K562 (cell line): ENCODE measurements around the gene AQP9. TPM values are rescaled to one million over a fixed set of nuclear protein-coding genes. Genes with fewer than 3 reads are reported as not detected.

Experiments
- ATAC-seq: fragments of 200-7000 bp; cut with Tn5 transposase; 3 replicates; pipeline ENCODE4 v1.9.1; 2020; ENCODE audit warnings: moderate library complexity
- BruUV-seq: library from RNA; stranded (reverse); fragments of 400-500 nt; replicated peaks from 2 replicates; lab custom pipeline; 2021; lab: Mats Ljungman, UMichigan
- CTCF ChIA-PET: fragments of 300-600 bp; formaldehyde crosslinking; extraction: SDS; loops from one replicate; lab custom pipeline; 2021; ENCODE audit warnings: low intra/inter-chr PET ratio; lab: Yijun Ruan, JAX
- POLR2A ChIA-PET: fragments of 300-600, 350-650 bp; sonication (Branson Sonifier 250); formaldehyde crosslinking; extraction: SDS; loops from one replicate; lab custom pipeline; 2021; ENCODE audit warnings: antibody characterized with exemption, inconsistent platforms; lab: Yijun Ruan, JAX
- DNase-seq, 4 experiments: peaks; one replicate each; pipeline versions ENCODE4 v3.0.0 to v3.0.0-alpha.2; 2011 to 2018; ENCODE audit warnings: low spot score in 3 of 4, mixed read lengths in 3 of 4; ENCODE audit errors: extremely low read depth in 1 of 4
- FAIRE-seq: peaks from 2 replicates; lab custom pipeline; 2011; peaks lifted over from hg19 to GRCh38; lab: Jason Lieb, UNC
- H2AFZ ChIP-seq: 2 replicates; pipeline ENCODE4 v1.6.0; 2011; ENCODE audit warnings: low read depth, low read length, control low read depth, inconsistent platforms
- H3K27ac ChIP-seq: fragments of 200-600 bp; 3 replicates; pipeline ENCODE4 v1.8.0; 2011; ENCODE audit warnings: low read depth, mild to moderate bottlenecking, control low read depth, inconsistent platforms, low read length, moderate library complexity, mixed read lengths; ENCODE audit errors: extremely low read depth
- H3K27me3 ChIP-seq, 2 experiments: fragments of 300-600 bp in 1 of 2; 2 replicates in 1 of 2; 3 replicates in 1 of 2; pipeline versions ENCODE4 v1.6.0 to v1.8.0; 2011; ENCODE audit warnings: inconsistent platforms in 2 of 2, low read length in 2 of 2, mild to moderate bottlenecking in 1 of 2, mixed read lengths in 1 of 2, moderate library complexity in 1 of 2; ENCODE audit not compliant: control insufficient read depth in 2 of 2, insufficient read depth in 2 of 2
- H3K36me3 ChIP-seq: fragments of 300-600 bp; 3 replicates; pipeline ENCODE4 v1.8.0; 2011; ENCODE audit warnings: mild to moderate bottlenecking, low read length, inconsistent platforms; ENCODE audit not compliant: control insufficient read depth, insufficient read depth
- H3K4me1 ChIP-seq, 2 experiments: fragments of 200-600 bp in 1 of 2; replicated peaks in 1 of 2; 2 replicates in 1 of 2; 3 replicates in 1 of 2; pipeline versions ENCODE4 v1.5.1 to v1.8.0; 2011; ENCODE audit warnings: inconsistent platforms in 2 of 2, low read length in 2 of 2, mild to moderate bottlenecking in 1 of 2, mixed read lengths in 1 of 2, moderate library complexity in 1 of 2; ENCODE audit not compliant: control insufficient read depth in 2 of 2, insufficient read depth in 2 of 2
- H3K4me2 ChIP-seq: 2 replicates; pipeline ENCODE4 v1.6.1; 2011; ENCODE audit warnings: low read length, control low read depth, inconsistent platforms, mixed read lengths; ENCODE audit not compliant: insufficient read depth
- H3K4me3 ChIP-seq: fragments of 200-600 bp; sonication (generic), shearing (Covaris generic); 2 replicates; pipeline ENCODE4 v1.5.1; 2016; ENCODE audit warnings: control low read depth, inconsistent platforms
- H3K79me2 ChIP-seq: fragments of 200-600 bp; 3 replicates; pipeline ENCODE4 v1.8.0; 2011; ENCODE audit warnings: low read length, inconsistent platforms; ENCODE audit not compliant: control insufficient read depth, insufficient read depth
- H3K9ac ChIP-seq, 2 experiments: 2 replicates each; pipeline versions ENCODE4 v1.6.0 to v1.6.1; 2011; ENCODE audit warnings: low read depth in 2 of 2, low read length in 2 of 2, control low read depth in 1 of 2, inconsistent platforms in 1 of 2, mild to moderate bottlenecking in 1 of 2, mixed read lengths in 1 of 2; ENCODE audit not compliant: insufficient read depth in 1 of 2
- H3K9me1 ChIP-seq: one replicate; pipeline ENCODE4 v1.6.0; 2011; ENCODE audit warnings: inconsistent platforms, mild to moderate bottlenecking, low read length, moderate library complexity; ENCODE audit not compliant: control insufficient read depth, insufficient read depth
- H3K9me3 ChIP-seq: replicated peaks from 2 replicates; pipeline ENCODE4 v1.5.1; 2011; ENCODE audit warnings: low read depth, low read length, inconsistent platforms; ENCODE audit not compliant: control insufficient read depth, insufficient read depth
- H4K20me1 ChIP-seq: replicated peaks from 2 replicates; pipeline ENCODE4 v1.6.1; 2011; ENCODE audit warnings: low read length, inconsistent platforms, mixed read lengths; ENCODE audit not compliant: control insufficient read depth, insufficient read depth
- ESRRA ChIP-seq: fragments of 450-650 bp; IDR thresholded peaks from 2 replicates; pipeline ENCODE4 v1.6.1; 2014; ENCODE audit warnings: low read depth, mild to moderate bottlenecking, moderate library complexity, borderline replicate concordance
- FOXA3 ChIP-seq, 2 experiments: fragments of 450-650 bp in 1 of 2; sonication (generic) in 1 of 2; formaldehyde crosslinking; IDR thresholded peaks in 1 of 2; conservative IDR thresholded peaks in 1 of 2; 2 replicates each; pipeline versions ENCODE4 v1.4.0 to v1.8.0; 2020 to 2022; ENCODE audit warnings: mild to moderate bottlenecking in 2 of 2, missing genetic modification reagents in 1 of 2
- MCM2 ChIP-seq: fragments of 450-650 bp; IDR thresholded peaks from 2 replicates; pipeline ENCODE4 v1.6.1; 2017; ENCODE audit warnings: low read depth, mild to moderate bottlenecking
- MECOM ChIP-seq: fragments of 250-450 bp; sonication (Bioruptor Pico); IDR thresholded peaks from 2 replicates; pipeline ENCODE4 v1.8.0; 2022; ENCODE audit warnings: inconsistent platforms
- MIER1 ChIP-seq: fragments of 450-650 bp; IDR thresholded peaks from 2 replicates; pipeline ENCODE4 v1.6.1; 2016; ENCODE audit warnings: antibody characterized with exemption, mild to moderate bottlenecking, low read depth
- NFYB ChIP-seq: IDR thresholded peaks from 2 replicates; pipeline ENCODE4 v1.6.1; 2011; ENCODE audit warnings: mild to moderate bottlenecking, moderate library complexity; ENCODE audit not compliant: insufficient read length; ENCODE audit errors: extremely low read depth
- RBM14 ChIP-seq: fragments of 200-400 bp; formaldehyde crosslinking; IDR thresholded peaks from 2 replicates; pipeline ENCODE4 v1.6.1; 2018; ENCODE audit warnings: low read depth, mild to moderate bottlenecking, low read length, moderate library complexity, borderline replicate concordance; ENCODE audit not compliant: insufficient read depth
- SAFB2 ChIP-seq: fragments of 200-400 bp; formaldehyde crosslinking; IDR thresholded peaks from 2 replicates; pipeline ENCODE4 v1.6.1; 2018; ENCODE audit warnings: borderline replicate concordance, low read length, low read depth, moderate library complexity; ENCODE audit not compliant: severe bottlenecking
- TCF7 ChIP-seq: sonication (generic); IDR thresholded peaks from 2 replicates; pipeline ENCODE4 v1.6.1; 2016; ENCODE audit warnings: antibody characterized with exemption, borderline replicate concordance
- ZBED1 ChIP-seq: IDR thresholded peaks from 2 replicates; pipeline ENCODE4 v1.6.1; 2014
- ZFP1 ChIP-seq: fragments of 450-650 bp; formaldehyde crosslinking; IDR thresholded peaks from 2 replicates; pipeline ENCODE4 v1.4.0; 2020; ENCODE audit warnings: mild to moderate bottlenecking, mixed read lengths
- WGBS: fragments of 100-300 bp; shearing (Covaris generic); methylation state at CpG from one replicate; pipeline ENCODE4 v1.1.6; 2016; ENCODE audit warnings: low coverage, mixed read lengths; ENCODE audit not compliant: insufficient coverage; ENCODE audit errors: missing lambda C conversion rate; 5-methylcytosine and 5-hydroxymethylcytosine counted together
- in situ Hi-C: fragments of 300-500 bp; cut with MboI; formaldehyde crosslinking; loops from 4 replicates; pipeline ENCODE4 v1.15.0; 2018; ENCODE audit warnings: inconsistent platforms, mixed read lengths
- intact Hi-C: fragments of 100-400 bp; cut with micrococcal nuclease; formaldehyde crosslinking; loops from 2 replicates; pipeline ENCODE4 v1.14.2; 2022
- polyA plus RNA-seq, 8 experiments: library from polyadenylated mRNA; depleted of rRNA in 4 of 8; stranded (reverse) in 5 of 8; unstranded in 3 of 8; fragments of >200 nt; fragmentation: Nextera tagmentation in 2 of 8; fragmentation: Illumina TruSeq in 1 of 8; extraction: Ambion mirVana in 2 of 8; extraction: Trizol in 1 of 8; gene quantifications; 2 replicates each; pipeline versions ENCODE4 v1.2.1 to v1.2.3, GENCODE V29; 2011 to 2014; ENCODE audit warnings: inconsistent platforms in 1 of 8, missing spikeins in 1 of 8
- total RNA-seq, 7 experiments: library from RNA; depleted of rRNA in 6 of 7; stranded (reverse); fragments of >200 nt in 6 of 7; fragmentation: Illumina TruSeq in 2 of 7; extraction: Trizol in 2 of 7; gene quantifications; 2 replicates each; pipeline versions ENCODE4 v1.2.1 to v1.2.3, GENCODE V29; 2011 to 2021; ENCODE audit warnings: low replicate concordance in 1 of 7
- TF ChIP-seq, protein P1 (sequence below): fragments of 450-650 bp; IDR thresholded peaks from 2 replicates; pipeline ENCODE4 v1.6.1; 2018; ENCODE audit not compliant: partially characterized antibody
- TF ChIP-seq, protein P2 (sequence below): fragments of 450-650 bp; IDR thresholded peaks from 2 replicates; pipeline ENCODE4 v1.6.1; 2017; ENCODE audit warnings: antibody characterized with exemption

AQP9 gene
- total and polyA plus RNA-seq, 9 of the 15 experiments (the other 6 are each of a cell fraction or from before 2014, with no cell fraction given), result 0.04 to 0.33 (median 0.07) TPM; not detected in 4

DNA sequence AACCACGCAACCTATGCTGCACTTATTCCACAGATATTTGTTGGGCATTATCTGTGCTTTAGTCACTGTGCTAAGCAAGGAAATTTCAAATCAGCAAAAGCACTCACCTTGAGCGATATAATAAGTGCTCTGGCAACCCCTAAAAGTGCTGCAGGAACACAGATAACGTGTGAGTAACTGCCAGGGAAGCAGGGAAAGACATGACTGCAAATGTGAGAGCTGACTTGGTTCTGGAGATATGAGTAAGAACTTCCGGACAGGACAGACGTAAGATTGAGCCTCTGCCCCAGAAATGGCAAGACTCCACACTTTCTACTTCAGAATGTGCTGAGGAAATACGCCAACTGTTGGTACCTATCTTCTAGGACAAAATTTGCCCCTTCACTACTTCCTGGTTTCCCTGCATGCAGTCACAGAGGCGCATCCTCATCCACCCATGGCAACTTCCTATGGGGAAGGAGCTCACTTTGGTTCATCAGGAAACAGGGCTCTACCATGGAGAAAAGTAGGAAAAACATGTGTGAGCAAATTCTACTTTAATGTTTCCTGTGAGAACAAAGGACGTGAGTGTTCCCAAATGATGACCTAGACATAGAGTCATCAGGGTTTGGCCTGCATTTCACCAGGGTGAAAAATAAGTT, 41.7 kb downstream of the AQP9 start:
- Histone ChIP-seq H3K79me2 (no peaks in the 10 kb centered on the region), H3K4me2 (peak overlapping the region; percentile 73), H2AFZ (peak overlapping the region; percentile 96), H3K4me3 (no peak overlapping the region), H3K9ac (peak overlapping the region in 1 of 2 experiments; percentile 61; a peak in 2 of 4 replicates), H3K4me1 (peaks cover 13 to 59% of the 10 kb centered on the region in 2 experiments), H3K9me3 (no peaks in the 10 kb centered on the region; the same call in 1 of the 2 replicates), H3K27me3 (no peaks in the 10 kb centered on the region), H4K20me1 (no peaks in the 10 kb centered on the region), H3K9me1 (no peaks in the 10 kb centered on the region), H3K36me3 (no peaks in the 10 kb centered on the region), H3K27ac (peak overlapping the region; percentile 89)
- FAIRE-seq, result peak; percentile 94
- WGBS, result 11% methylated on average over 8 of the region's 8 CpGs
- in situ Hi-C loops (loop anchor here (5.0 to 10.0 kb wide), 4 partner anchors 103 to 615 kb away; no protein-coding TSS in a partner anchor), intact Hi-C loops (loop anchor here (2.0 to 5.0 kb wide), 2 partner anchors 448 to 619 kb away; no protein-coding TSS in a partner anchor)
- ATAC-seq, result peak; percentile 78
- POLR2A ChIA-PET, result interaction anchor here (0.6 to 1.2 kb wide), 3 partner anchors 12 to 113 kb away, joined by 3 read pairs; no protein-coding TSS in a partner anchor
- CTCF ChIA-PET, result no interaction called here
- TSS peak; percentile 93 for BruUV-seq
- DNase-seq, result peak; percentile 32 to 92 (median 58)
- no peak for TF ChIP-seq MECOM
- no peak for TF ChIP-seq MCM2
- TF ChIP-seq, protein P1, sequence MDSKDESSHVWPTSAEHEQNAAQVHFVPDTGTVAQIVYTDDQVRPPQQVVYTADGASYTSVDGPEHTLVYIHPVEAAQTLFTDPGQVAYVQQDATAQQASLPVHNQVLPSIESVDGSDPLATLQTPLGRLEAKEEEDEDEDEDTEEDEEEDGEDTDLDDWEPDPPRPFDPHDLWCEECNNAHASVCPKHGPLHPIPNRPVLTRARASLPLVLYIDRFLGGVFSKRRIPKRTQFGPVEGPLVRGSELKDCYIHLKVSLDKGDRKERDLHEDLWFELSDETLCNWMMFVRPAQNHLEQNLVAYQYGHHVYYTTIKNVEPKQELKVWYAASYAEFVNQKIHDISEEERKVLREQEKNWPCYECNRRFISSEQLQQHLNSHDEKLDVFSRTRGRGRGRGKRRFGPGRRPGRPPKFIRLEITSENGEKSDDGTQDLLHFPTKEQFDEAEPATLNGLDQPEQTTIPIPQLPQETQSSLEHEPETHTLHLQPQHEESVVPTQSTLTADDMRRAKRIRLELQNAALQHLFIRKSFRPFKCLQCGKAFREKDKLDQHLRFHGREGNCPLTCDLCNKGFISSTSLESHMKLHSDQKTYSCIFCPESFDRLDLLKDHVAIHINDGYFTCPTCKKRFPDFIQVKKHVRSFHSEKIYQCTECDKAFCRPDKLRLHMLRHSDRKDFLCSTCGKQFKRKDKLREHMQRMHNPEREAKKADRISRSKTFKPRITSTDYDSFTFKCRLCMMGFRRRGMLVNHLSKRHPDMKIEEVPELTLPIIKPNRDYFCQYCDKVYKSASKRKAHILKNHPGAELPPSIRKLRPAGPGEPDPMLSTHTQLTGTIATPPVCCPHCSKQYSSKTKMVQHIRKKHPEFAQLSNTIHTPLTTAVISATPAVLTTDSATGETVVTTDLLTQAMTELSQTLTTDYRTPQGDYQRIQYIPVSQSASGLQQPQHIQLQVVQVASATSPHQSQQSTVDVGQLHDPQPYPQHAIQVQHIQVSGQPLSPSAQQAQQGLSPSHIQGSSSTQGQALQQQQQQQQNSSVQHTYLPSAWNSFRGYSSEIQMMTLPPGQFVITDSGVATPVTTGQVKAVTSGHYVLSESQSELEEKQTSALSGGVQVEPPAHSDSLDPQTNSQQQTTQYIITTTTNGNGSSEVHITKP, result peak; percentile 8
- TF ChIP-seq ZBED1, result no peak
- no peak for TF ChIP-seq FOXA3 (CRISPR knock-in tag; conservative IDR thresholded peaks at IDR 0.05 in 1 of 2, IDR thresholded peaks at IDR 0.05 in 1 of 2)
- no peak for TF ChIP-seq SAFB2
- TF ChIP-seq TCF7, result no peak
- TF ChIP-seq RBM14, result no peak
- no peak for TF ChIP-seq ZFP1 (CRISPR knock-in tag)
- TF ChIP-seq, protein P2, sequence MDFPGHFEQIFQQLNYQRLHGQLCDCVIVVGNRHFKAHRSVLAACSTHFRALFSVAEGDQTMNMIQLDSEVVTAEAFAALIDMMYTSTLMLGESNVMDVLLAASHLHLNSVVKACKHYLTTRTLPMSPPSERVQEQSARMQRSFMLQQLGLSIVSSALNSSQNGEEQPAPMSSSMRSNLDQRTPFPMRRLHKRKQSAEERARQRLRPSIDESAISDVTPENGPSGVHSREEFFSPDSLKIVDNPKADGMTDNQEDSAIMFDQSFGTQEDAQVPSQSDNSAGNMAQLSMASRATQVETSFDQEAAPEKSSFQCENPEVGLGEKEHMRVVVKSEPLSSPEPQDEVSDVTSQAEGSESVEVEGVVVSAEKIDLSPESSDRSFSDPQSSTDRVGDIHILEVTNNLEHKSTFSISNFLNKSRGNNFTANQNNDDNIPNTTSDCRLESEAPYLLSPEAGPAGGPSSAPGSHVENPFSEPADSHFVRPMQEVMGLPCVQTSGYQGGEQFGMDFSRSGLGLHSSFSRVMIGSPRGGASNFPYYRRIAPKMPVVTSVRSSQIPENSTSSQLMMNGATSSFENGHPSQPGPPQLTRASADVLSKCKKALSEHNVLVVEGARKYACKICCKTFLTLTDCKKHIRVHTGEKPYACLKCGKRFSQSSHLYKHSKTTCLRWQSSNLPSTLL, result no peak
- TF ChIP-seq MIER1, result no peak
- peak; percentile 21; the same call in 1 of the 2 replicates for TF ChIP-seq ESRRA
- TF ChIP-seq NFYB, result no peak
